ENCODE results near the gene CBLC. TPM values are rescaled to one million over a fixed set of nuclear protein-coding genes. Genes with fewer than 3 reads are reported as not detected.

CBLC gene
- total RNA-seq, 1 experiment from 2014 or later: 20.5 TPM

- Mint-ChIP-seq H3K36me3 (no peaks in the 10 kb centered on the region), H3K9me3 (no peaks in the 10 kb centered on the region), H3K27me3 (ENCODE audit: low read depth) (peaks cover 7% of the 10 kb centered on the region), H3K4me3 (no peak overlapping the region), H3K27ac (no peak overlapping the region), H3K4me1 (no peaks in the 10 kb centered on the region)
- TF ChIP-seq, protein P1, sequence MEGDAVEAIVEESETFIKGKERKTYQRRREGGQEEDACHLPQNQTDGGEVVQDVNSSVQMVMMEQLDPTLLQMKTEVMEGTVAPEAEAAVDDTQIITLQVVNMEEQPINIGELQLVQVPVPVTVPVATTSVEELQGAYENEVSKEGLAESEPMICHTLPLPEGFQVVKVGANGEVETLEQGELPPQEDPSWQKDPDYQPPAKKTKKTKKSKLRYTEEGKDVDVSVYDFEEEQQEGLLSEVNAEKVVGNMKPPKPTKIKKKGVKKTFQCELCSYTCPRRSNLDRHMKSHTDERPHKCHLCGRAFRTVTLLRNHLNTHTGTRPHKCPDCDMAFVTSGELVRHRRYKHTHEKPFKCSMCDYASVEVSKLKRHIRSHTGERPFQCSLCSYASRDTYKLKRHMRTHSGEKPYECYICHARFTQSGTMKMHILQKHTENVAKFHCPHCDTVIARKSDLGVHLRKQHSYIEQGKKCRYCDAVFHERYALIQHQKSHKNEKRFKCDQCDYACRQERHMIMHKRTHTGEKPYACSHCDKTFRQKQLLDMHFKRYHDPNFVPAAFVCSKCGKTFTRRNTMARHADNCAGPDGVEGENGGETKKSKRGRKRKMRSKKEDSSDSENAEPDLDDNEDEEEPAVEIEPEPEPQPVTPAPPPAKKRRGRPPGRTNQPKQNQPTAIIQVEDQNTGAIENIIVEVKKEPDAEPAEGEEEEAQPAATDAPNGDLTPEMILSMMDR (IDR thresholded peaks at IDR 0.05): no peak
- no peak for TF ChIP-seq OVOL2 (CRISPR knock-in tag; IDR thresholded peaks at IDR 0.05; ENCODE audit: borderline replicate concordance)
- TF ChIP-seq, protein P2, sequence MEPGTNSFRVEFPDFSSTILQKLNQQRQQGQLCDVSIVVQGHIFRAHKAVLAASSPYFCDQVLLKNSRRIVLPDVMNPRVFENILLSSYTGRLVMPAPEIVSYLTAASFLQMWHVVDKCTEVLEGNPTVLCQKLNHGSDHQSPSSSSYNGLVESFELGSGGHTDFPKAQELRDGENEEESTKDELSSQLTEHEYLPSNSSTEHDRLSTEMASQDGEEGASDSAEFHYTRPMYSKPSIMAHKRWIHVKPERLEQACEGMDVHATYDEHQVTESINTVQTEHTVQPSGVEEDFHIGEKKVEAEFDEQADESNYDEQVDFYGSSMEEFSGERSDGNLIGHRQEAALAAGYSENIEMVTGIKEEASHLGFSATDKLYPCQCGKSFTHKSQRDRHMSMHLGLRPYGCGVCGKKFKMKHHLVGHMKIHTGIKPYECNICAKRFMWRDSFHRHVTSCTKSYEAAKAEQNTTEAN (CRISPR knock-in tag; IDR thresholded peaks at IDR 0.05): no peak
- TF ChIP-seq TEAD1 (CRISPR knock-in tag; IDR thresholded peaks at IDR 0.05): no peak
- no peak for TF ChIP-seq SOX15 (CRISPR knock-in tag; IDR thresholded peaks at IDR 0.05)
- TF ChIP-seq CREM (CRISPR knock-in tag; IDR thresholded peaks at IDR 0.05): no peak
- no peak for ATAC-seq
- DNase-seq (ENCODE audit: low spot score): no peak
- CTCF ChIA-PET: interaction anchor here (0.6 to 15.6 kb wide), 10 partner anchors 30 to 341 kb away, joined by 3 to 548 read pairs (median 3); partner anchors contain the start of gene CBLC
- POLR2A ChIA-PET: no interaction called here
Observed at GRCh38 chr19:44728178-44728577, 49.5 kb upstream of the CBLC start.

DNA sequence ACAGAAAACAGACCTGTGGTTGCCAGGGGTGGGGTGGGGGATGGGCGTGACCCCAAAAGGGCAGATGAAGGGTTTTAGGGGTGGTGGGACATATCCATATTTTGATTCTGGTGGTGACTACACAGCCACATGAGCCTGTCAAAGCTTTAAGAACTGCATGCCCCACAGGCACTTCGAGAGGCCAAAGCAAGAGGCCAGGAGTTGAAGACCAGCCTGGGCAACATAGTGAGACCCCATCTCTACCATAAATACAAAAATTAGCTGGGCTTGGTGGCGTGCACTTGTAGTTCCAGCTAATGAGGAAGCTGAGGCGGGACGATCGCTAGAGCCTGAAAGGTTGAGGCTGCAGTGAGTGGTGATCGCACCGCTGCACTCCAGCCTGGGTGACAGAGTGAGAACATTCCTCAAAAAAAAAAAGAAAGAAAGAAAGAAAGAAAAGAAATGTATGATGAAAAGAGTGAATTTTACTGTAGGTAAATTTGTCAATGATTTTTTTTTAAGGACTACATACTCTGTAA lies 48.1 kb upstream of the CBLC start:
- Mint-ChIP-seq H3K36me3 (no peaks in the 10 kb centered on the region), H3K4me3 (no peak overlapping the region), H3K4me1 (no peaks in the 10 kb centered on the region), H3K27me3 (ENCODE audit: low read depth) (peaks cover 8% of the 10 kb centered on the region), H3K9me3 (no peaks in the 10 kb centered on the region), H3K27ac (no peak overlapping the region)
- no peak for DNase-seq (ENCODE audit: low spot score)
- ATAC-seq: no peak
- TF ChIP-seq ZNF121 (CRISPR knock-in tag; IDR thresholded peaks at IDR 0.05) (peak; percentile 78), JUN (CRISPR knock-in tag; IDR thresholded peaks at IDR 0.05) (no peak)
- POLR2A ChIA-PET: no interaction called here
- CTCF ChIA-PET: interaction anchor here (1.2 to 15.6 kb wide), 3 partner anchors 45 to 330 kb away, joined by 3 to 548 read pairs (median 6); partner anchors contain the start of gene CBLC

DNA sequence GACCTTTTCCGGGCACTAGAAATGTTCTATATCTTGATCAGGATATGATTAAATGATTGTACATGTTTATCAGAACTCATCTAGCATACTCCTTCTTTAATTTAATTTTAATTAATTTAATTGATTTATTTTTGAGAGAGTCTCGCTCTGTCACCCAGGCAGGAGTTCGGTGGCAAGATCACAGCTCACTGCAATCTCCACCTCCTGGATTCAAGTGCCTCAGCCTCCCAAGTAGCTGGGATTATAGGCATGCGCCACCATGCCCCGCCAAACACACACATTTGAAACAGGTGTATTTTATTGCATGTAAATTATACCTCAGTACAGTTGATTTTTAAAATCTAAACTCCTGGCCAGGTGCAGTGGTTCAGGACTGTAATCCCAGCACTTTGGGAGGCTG lies 46.6 kb upstream of the CBLC start:
- ChIA-PET CTCF (interaction anchor here (1.3 to 15.6 kb wide), 3 partner anchors 9 to 44 kb away, joined by 6 to 548 read pairs (median 7); partner anchors contain the start of gene CBLC), POLR2A (interaction anchor here (0.7 kb wide), 1 partner anchor 427 kb away, joined by 3 read pairs; no protein-coding TSS in a partner anchor)
- TF ChIP-seq, protein P2 (CRISPR knock-in tag; IDR thresholded peaks at IDR 0.05): no peak
- TF ChIP-seq JUN (CRISPR knock-in tag; IDR thresholded peaks at IDR 0.05): no peak
- TF ChIP-seq CREM (CRISPR knock-in tag; IDR thresholded peaks at IDR 0.05): no peak
- TF ChIP-seq, protein P3, sequence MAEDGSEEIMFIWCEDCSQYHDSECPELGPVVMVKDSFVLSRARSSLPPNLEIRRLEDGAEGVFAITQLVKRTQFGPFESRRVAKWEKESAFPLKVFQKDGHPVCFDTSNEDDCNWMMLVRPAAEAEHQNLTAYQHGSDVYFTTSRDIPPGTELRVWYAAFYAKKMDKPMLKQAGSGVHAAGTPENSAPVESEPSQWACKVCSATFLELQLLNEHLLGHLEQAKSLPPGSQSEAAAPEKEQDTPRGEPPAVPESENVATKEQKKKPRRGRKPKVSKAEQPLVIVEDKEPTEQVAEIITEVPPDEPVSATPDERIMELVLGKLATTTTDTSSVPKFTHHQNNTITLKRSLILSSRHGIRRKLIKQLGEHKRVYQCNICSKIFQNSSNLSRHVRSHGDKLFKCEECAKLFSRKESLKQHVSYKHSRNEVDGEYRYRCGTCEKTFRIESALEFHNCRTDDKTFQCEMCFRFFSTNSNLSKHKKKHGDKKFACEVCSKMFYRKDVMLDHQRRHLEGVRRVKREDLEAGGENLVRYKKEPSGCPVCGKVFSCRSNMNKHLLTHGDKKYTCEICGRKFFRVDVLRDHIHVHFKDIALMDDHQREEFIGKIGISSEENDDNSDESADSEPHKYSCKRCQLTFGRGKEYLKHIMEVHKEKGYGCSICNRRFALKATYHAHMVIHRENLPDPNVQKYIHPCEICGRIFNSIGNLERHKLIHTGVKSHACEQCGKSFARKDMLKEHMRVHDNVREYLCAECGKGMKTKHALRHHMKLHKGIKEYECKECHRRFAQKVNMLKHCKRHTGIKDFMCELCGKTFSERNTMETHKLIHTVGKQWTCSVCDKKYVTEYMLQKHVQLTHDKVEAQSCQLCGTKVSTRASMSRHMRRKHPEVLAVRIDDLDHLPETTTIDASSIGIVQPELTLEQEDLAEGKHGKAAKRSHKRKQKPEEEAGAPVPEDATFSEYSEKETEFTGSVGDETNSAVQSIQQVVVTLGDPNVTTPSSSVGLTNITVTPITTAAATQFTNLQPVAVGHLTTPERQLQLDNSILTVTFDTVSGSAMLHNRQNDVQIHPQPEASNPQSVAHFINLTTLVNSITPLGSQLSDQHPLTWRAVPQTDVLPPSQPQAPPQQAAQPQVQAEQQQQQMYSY (CRISPR knock-in tag; IDR thresholded peaks at IDR 0.05): no peak
- no peak for TF ChIP-seq MXD4 (CRISPR knock-in tag; IDR thresholded peaks at IDR 0.05; ENCODE audit: borderline replicate concordance)
- TF ChIP-seq, protein P1 (IDR thresholded peaks at IDR 0.05): no peak
- no peak for TF ChIP-seq ZNF263 (CRISPR knock-in tag; IDR thresholded peaks at IDR 0.05; ENCODE audit: low read depth)
- TF ChIP-seq ZNF396 (CRISPR knock-in tag; IDR thresholded peaks at IDR 0.05; ENCODE audit: borderline replicate concordance): no peak
- TF ChIP-seq TP53 (CRISPR knock-in tag; IDR thresholded peaks at IDR 0.05): no peak
- TF ChIP-seq CREB1 (CRISPR knock-in tag; IDR thresholded peaks at IDR 0.05): no peak
- no peak for TF ChIP-seq CBFB (CRISPR knock-in tag; IDR thresholded peaks at IDR 0.05; ENCODE audit: low read depth)
- no peak for TF ChIP-seq HMGA2 (CRISPR knock-in tag; IDR thresholded peaks at IDR 0.05)
- TF ChIP-seq, protein P4, sequence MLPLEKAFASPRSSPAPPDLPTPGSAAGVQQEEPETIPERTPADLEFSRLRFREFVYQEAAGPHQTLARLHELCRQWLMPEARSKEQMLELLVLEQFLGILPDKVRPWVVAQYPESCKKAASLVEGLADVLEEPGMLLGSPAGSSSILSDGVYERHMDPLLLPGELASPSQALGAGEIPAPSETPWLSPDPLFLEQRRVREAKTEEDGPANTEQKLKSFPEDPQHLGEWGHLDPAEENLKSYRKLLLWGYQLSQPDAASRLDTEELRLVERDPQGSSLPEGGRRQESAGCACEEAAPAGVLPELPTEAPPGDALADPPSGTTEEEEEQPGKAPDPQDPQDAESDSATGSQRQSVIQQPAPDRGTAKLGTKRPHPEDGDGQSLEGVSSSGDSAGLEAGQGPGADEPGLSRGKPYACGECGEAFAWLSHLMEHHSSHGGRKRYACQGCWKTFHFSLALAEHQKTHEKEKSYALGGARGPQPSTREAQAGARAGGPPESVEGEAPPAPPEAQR (CRISPR knock-in tag; IDR thresholded peaks at IDR 0.05): no peak
- TF ChIP-seq, protein P5, sequence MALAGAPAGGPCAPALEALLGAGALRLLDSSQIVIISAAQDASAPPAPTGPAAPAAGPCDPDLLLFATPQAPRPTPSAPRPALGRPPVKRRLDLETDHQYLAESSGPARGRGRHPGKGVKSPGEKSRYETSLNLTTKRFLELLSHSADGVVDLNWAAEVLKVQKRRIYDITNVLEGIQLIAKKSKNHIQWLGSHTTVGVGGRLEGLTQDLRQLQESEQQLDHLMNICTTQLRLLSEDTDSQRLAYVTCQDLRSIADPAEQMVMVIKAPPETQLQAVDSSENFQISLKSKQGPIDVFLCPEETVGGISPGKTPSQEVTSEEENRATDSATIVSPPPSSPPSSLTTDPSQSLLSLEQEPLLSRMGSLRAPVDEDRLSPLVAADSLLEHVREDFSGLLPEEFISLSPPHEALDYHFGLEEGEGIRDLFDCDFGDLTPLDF (CRISPR knock-in tag; IDR thresholded peaks at IDR 0.05): no peak
- DNase-seq (ENCODE audit: low spot score) (no peak), ATAC-seq (no peak)
- Mint-ChIP-seq H3K36me3 (no peaks in the 10 kb centered on the region), H3K4me1 (no peaks in the 10 kb centered on the region), H3K27ac (no peak overlapping the region), H3K9me3 (no peaks in the 10 kb centered on the region), H3K27me3 (ENCODE audit: low read depth) (peaks cover 13% of the 10 kb centered on the region), H3K4me3 (no peak overlapping the region)
